HepG2 (cell line): ENCODE data around the gene WBP1. TPM values are rescaled to one million over a fixed set of nuclear protein-coding genes. Genes with fewer than 3 reads are reported as not detected.

Experiments used
- GLMP ChIP-seq: sonication (generic); formaldehyde crosslinking; IDR thresholded peaks from 2 replicates; pipeline ENCODE4 v1.9.0; 2021; ENCODE audit warnings: missing genetic modification reagents, mild to moderate bottlenecking, borderline replicate concordance
- PRDM4 ChIP-seq: sonication (generic); formaldehyde crosslinking; IDR thresholded peaks from 2 replicates; pipeline ENCODE4 v1.9.0; 2021; ENCODE audit warnings: missing genetic modification reagents, borderline replicate concordance
- RNF2 ChIP-seq: fragments of 450-650 bp; conservative IDR thresholded peaks from 2 replicates; pipeline ENCODE4 v1.6.1; 2016; ENCODE audit warnings: low read depth
- THAP8 ChIP-seq: sonication (generic); formaldehyde crosslinking; IDR thresholded peaks from 2 replicates; pipeline ENCODE4 v1.5.1; 2020; ENCODE audit warnings: missing genetic modification reagents, mild to moderate bottlenecking, borderline replicate concordance
- ZMYM2 ChIP-seq: sonication (generic); formaldehyde crosslinking; IDR thresholded peaks from 2 replicates; pipeline ENCODE4 v1.8.0; 2022; ENCODE audit warnings: mild to moderate bottlenecking, missing genetic modification reagents
- ZNF18 ChIP-seq: sonication (generic); formaldehyde crosslinking; IDR thresholded peaks from 2 replicates; pipeline ENCODE4 v1.8.0; 2022; ENCODE audit warnings: mild to moderate bottlenecking, missing genetic modification reagents; ENCODE audit not compliant: insufficient replicate concordance
- ZNF33A ChIP-seq: sonication (generic); formaldehyde crosslinking; IDR thresholded peaks from 2 replicates; pipeline ENCODE4 v1.5.1; 2020; ENCODE audit warnings: missing genetic modification reagents, mild to moderate bottlenecking, moderate library complexity, borderline replicate concordance
- ZNF530 ChIP-seq: sonication (generic); formaldehyde crosslinking; IDR thresholded peaks from 2 replicates; pipeline ENCODE4 v1.5.0; 2020; ENCODE audit warnings: low read depth, mild to moderate bottlenecking, missing genetic modification reagents
- ZNF614 ChIP-seq: IDR thresholded peaks from 2 replicates; pipeline ENCODE4 v1.6.1; 2018; ENCODE audit warnings: missing biosample characterization, missing genetic modification reagents, inconsistent platforms, borderline replicate concordance
- ZNF777 ChIP-seq: sonication (generic); formaldehyde crosslinking; IDR thresholded peaks from 2 replicates; pipeline ENCODE4 v1.4.0; 2020; ENCODE audit warnings: missing genetic modification reagents
- ZSCAN21 ChIP-seq: sonication (generic); formaldehyde crosslinking; IDR thresholded peaks from 2 replicates; pipeline ENCODE4 v1.8.0; 2022; ENCODE audit warnings: mild to moderate bottlenecking, missing genetic modification reagents, moderate library complexity, borderline replicate concordance
- polyA plus RNA-seq, 8 experiments: library from polyadenylated mRNA; depleted of rRNA in 3 of 8; stranded (reverse) in 7 of 8; unstranded in 1 of 8; fragments of >200 nt; fragmentation: Illumina TruSeq in 4 of 8; extraction: Trizol in 4 of 8; gene quantifications; 2 replicates each; pipeline versions ENCODE4 v1.2.1 to v1.2.3, GENCODE V29; 2011 to 2016; ENCODE audit warnings: low read depth in 4 of 8, missing spikeins in 1 of 8, mixed read lengths in 1 of 8; ENCODE audit not compliant: insufficient read depth in 1 of 8
- total RNA-seq, 5 experiments: library from RNA; depleted of rRNA; stranded (reverse); fragments of >200 nt; fragmentation: Illumina TruSeq; extraction: Trizol; gene quantifications; 2 replicates each; pipeline ENCODE4 v1.2.3, GENCODE V29; 2016; ENCODE audit warnings: low read depth in 1 of 5
- TF ChIP-seq, protein P1 (sequence below): sonication (generic); formaldehyde crosslinking; IDR thresholded peaks from 2 replicates; pipeline ENCODE4 v1.5.0; 2020; ENCODE audit warnings: missing genetic modification reagents, mild to moderate bottlenecking, borderline replicate concordance
- TF ChIP-seq, protein P2 (sequence below): sonication (generic); formaldehyde crosslinking; IDR thresholded peaks from 2 replicates; pipeline ENCODE4 v1.5.0; 2020; ENCODE audit warnings: mild to moderate bottlenecking, missing genetic modification reagents
- TF ChIP-seq, protein P3 (sequence below): sonication (generic); formaldehyde crosslinking; IDR thresholded peaks from 2 replicates; pipeline ENCODE4 v1.4.0; 2020; ENCODE audit warnings: mild to moderate bottlenecking, missing genetic modification reagents
- TF ChIP-seq, protein P4 (sequence below): sonication (generic); formaldehyde crosslinking; IDR thresholded peaks from 2 replicates; pipeline ENCODE4 v1.8.0; 2022; ENCODE audit warnings: mild to moderate bottlenecking, missing genetic modification reagents, moderate library complexity

Gene WBP1
- total and polyA plus RNA-seq, 2 of the 13 experiments (the other 11 are each of a cell fraction or from before 2014, with no cell fraction given) = 38.8 to 85.7 TPM

DNA sequence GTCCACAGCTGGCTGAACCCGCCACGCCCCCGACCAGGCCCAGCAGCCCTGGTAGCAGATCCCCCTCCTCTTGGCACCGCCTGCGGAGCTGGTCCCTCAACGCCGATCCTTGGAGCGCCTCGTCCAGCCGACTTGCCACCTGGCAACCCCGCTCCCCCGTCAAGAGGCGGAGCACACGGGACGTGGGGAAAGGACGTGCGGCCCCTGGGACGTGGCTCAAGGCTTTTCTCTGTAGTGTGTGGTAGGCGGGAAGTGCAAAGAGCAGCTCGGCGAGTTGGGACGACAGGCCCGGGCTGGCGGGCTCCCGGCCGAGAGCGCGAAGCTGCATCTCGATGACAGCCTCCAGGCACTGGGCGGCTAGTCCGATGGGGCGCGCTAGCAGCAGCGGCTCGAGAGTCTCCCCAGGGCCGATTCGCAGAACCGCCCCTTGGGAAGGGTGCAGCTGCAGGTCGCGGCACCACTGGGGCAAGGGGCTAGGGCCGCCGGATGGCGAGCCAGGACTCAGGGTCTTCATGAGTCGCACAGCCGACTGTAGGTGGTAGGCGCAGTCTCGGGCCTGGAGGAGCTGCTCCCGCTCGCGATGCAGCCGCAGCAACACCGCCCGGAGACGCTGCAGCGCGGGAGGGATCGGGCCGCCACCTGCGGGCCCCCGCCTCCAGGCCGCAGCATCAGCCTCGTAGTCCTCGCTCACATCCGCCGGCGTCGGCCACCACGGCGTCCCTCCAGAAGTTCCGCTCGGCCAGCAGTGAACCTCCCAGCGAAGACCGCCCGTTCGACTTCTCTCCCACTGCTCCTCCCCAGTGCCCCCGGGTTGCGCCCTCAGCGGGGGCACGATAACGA, 23.9 kb downstream of the WBP1 start (continued):
- TF ChIP-seq RNF2 = 0 out of 2 replicates have a peak, but pooled peaks have one; percentile 43
- no peak for TF ChIP-seq GLMP
- TF ChIP-seq ZNF530 (CRISPR knock-in tag) = no peak
- TF ChIP-seq ZNF18 (CRISPR knock-in tag) = no peak
- TF ChIP-seq, protein P1, sequence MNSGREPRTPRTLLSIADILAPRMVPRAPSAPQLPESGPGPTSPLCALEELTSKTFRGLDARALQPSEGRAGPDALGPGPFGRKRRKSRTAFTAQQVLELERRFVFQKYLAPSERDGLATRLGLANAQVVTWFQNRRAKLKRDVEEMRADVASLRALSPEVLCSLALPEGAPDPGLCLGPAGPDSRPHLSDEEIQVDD (CRISPR knock-in tag) = 0 out of 2 replicates have a peak, but pooled peaks have one; percentile 45
- no peak for TF ChIP-seq ZMYM2
- TF ChIP-seq, protein P2, sequence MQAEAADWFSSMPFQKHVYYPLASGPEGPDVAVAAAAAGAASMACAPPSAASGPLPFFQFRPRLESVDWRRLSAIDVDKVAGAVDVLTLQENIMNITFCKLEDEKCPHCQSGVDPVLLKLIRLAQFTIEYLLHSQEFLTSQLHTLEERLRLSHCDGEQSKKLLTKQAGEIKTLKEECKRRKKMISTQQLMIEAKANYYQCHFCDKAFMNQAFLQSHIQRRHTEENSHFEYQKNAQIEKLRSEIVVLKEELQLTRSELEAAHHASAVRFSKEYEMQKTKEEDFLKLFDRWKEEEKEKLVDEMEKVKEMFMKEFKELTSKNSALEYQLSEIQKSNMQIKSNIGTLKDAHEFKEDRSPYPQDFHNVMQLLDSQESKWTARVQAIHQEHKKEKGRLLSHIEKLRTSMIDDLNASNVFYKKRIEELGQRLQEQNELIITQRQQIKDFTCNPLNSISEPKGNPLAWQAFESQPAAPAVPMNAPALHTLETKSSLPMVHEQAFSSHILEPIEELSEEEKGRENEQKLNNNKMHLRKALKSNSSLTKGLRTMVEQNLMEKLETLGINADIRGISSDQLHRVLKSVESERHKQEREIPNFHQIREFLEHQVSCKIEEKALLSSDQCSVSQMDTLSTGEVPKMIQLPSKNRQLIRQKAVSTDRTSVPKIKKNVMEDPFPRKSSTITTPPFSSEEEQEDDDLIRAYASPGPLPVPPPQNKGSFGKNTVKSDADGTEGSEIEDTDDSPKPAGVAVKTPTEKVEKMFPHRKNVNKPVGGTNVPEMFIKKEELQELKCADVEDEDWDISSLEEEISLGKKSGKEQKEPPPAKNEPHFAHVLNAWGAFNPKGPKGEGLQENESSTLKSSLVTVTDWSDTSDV (CRISPR knock-in tag) = no peak; the same call in 1 of the 2 replicates
- TF ChIP-seq ZNF777 = peak; percentile 72
- TF ChIP-seq, protein P3, sequence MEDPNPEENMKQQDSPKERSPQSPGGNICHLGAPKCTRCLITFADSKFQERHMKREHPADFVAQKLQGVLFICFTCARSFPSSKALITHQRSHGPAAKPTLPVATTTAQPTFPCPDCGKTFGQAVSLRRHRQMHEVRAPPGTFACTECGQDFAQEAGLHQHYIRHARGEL (CRISPR knock-in tag) = peak; percentile 93
- TF ChIP-seq ZNF33A (CRISPR knock-in tag) = no peak
- peak; percentile 17; the same call in 1 of the 2 replicates for TF ChIP-seq ZNF614 (CRISPR knock-in tag)
- no peak for TF ChIP-seq ZSCAN21 (CRISPR knock-in tag)
- TF ChIP-seq THAP8 (CRISPR knock-in tag) = no peak; the same call in none of the 2 replicates
- TF ChIP-seq, protein P4, sequence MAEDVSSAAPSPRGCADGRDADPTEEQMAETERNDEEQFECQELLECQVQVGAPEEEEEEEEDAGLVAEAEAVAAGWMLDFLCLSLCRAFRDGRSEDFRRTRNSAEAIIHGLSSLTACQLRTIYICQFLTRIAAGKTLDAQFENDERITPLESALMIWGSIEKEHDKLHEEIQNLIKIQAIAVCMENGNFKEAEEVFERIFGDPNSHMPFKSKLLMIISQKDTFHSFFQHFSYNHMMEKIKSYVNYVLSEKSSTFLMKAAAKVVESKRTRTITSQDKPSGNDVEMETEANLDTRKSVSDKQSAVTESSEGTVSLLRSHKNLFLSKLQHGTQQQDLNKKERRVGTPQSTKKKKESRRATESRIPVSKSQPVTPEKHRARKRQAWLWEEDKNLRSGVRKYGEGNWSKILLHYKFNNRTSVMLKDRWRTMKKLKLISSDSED (CRISPR knock-in tag) = peak; percentile 88; the same call in 1 of the 2 replicates
- 0 out of 2 replicates have a peak, but pooled peaks have one; percentile 15 for TF ChIP-seq PRDM4 (CRISPR knock-in tag)
